GM18502 (cell line): ENCODE measurements around the gene SLC34A3.

Source experiments
- ATAC-seq: cut with Tn5 transposase; IDR thresholded peaks from one replicate; pipeline ENCODE4 v1.9.1; 2021; ENCODE audit warnings: mild to moderate bottlenecking; ENCODE audit not compliant: unreplicated experiment, poor library complexity

The SLC34A3 gene

DNA sequence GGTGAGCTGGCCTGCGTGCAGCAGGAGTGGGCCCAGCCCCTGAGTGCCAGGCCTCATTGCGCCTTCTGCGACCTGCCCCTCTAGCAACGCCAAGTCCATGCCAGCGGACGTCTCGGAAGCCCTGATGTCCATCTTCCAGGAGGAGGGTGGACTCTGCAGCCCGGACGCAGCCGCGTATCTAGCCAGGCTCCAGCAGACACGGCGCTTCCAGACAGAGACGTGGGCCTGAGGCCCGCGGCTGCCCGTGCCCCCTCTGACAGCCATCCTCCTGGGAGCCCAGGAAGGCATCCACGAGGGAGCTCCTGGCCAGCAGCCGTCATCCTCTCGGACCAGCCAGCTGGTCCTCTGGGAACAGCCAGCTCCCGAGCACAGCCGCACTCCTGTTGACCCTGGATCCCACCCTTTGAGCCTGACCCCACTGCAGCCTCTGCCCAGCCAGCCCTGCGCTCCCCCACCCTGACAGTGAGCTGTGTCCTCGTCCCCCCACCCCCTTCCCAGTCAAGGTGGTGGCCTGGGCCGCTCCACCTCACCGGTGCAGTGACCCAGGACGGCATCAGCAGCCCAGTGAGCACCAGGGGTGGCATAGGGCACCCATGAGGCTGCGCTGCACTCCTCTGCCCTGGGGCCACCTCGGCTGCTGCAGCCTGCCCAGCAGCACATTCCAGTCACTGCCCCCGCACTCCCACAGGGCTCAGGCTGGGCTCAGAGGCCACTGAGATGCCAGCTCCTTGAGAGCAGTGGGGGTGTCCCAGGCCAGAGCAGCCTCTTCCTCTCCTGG is 14.3 kb upstream of the SLC34A3 start:
- no peak for ATAC-seq

DNA sequence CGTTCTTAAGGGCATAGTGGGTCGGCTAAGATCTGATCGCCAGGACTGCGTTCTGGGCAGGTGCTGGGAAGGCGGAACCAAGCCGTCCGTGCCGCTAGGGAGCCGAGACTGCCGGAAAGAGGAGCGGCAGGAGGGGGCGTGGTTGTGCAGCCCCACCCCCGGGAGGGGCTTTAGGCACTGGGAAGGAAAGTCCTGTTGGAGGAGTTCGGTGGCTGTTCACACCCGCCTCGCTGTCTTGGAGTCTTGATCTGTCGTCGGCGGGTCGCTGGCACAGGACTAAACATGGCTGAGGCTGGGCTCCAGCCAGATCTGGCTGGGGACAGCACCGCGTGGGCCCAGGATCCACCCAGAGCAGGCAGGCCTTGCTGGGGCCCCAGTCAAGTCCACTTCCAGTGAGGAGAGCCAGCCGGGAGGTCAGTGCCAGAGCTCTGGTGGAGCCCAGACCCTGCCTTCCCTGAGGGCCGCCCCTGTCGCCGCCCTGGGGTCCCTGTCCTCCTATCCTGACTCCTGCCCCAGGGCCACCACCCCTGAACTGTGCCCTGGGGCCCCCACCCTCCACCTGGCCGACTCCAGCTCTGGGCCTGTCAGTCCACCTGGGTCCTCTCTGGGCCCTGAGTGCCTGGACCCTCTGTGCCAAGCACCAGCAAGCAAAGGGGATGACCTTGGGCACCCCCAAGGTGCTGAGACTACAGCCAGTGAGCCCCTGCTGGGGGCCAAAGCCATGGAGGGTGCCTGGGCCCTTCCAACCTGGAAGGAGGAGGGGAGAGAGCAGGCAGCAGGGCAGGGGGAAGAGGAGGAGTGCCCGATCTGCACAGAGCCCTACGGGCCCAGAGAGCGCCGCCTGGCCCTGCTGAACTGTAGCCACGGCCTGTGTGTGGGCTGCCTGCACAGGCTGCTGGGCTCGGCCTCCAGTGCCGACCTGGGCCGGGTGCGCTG is 13.2 kb upstream of the SLC34A3 start:
- ATAC-seq = no peak

DNA sequence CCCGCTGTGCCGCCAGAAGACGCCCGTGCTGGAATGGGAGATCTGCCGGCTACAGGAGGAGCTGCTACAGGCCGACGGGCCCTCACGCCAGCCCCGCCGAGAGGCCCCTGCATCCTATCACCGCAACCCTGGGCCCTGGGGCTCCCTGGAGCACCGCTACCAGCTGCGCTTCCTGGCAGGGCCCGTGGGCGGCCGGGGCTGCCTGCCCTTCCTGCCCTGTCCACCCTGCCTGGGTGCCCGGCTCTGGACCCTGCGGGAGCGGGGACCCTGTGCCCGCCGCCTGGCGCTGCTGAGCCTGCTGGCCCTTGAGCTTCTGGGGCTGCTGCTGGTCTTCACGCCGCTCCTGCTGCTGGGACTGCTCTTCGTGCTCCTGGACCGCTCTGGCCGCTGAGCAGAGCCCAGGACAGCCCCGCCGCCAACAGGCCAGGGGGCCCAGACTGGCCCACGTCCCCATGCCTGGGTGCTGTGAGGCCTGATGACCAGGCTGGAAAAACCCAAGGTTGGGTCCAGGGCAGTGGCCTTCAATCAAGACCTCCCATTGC is 12.4 kb upstream of the SLC34A3 start:
- no peak for ATAC-seq

- no peak for ATAC-seq
Observed at GRCh38 chr9:137218754-137219271, 11.9 kb upstream of the SLC34A3 start.

- ATAC-seq = no peak
Observed at GRCh38 chr9:137219757-137220316, 10.9 kb upstream of the SLC34A3 start.

GRCh38 chr9:137220317-137221094 is 10.2 kb upstream of the SLC34A3 start:
- no peak for ATAC-seq

- no peak for ATAC-seq
Observed at GRCh38 chr9:137221095-137221505, 9.6 kb upstream of the SLC34A3 start.

DNA sequence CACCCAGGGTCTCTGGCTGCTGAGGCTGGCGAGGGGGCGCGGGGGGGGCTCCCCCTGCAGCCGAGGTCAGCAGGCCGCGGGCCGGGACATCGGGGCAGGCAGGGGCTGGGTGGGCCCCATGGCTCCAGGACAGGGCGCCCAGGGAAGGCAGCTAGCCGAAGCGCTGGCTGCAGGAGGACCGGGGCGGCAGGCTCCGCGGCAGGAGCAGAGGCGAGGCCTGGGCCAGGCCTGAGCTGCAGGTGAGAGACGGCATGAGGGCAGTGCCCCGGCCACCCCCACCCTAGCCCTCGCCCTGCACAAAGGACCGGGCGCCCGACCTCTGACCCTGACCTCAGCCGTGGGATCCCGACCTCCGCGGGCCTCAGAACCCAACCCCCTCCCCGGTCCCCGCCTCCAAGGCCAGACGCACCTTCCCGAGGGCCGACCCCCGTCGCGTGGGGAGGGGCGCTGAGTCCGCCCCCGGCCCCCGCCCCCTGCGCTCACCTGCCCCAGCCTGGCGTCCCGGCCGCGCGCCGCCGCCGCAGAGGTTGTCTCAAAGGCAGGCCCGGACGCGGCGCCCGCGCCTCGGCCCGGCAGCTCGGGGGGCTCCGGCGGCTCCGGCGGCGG is 9.1 kb upstream of the SLC34A3 start:
- ATAC-seq = no peak

DNA sequence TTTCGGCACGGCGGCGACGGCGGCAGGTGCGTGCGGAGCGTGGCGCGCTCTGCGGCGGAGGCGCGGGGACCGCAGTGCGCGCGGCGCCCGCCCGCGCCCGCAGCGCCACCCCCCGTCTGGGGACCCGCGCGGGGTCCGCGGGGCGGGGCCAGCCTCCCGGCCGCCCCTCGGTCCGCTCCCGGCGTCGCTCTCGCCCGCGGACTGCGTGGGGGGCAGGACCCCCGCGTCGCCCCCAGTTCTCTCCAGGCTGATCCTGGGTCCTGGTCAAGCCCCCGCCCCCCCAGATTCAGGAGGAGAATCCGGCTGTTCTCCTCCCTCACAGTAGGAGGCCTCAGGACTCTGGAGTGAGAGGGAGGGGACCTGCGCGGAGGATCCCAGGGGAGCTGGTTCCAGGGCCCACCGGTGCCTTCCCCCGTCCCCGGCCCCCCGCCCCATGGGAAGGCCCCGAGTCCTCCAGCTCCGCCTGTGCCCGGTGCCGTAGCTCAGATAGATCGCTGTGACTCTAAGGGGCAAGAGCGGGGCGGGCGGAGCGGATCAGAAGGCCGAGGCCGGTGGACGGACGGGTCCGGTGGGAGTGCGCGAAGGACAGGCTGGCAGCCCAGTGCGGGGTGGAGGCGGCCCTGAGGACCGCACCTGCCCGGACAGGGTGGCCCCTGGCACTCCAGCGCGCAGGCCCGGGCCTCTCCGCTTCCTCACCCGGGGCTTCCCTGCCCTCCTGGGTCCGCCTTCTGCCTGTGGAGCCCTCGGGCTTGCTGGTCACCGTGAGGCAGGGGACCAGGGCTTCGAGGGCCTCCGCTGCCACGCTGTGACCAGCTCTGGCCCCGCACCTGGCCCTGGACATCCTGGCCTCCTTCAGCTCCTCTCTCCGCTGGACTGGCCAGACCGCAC is 8.3 kb upstream of the SLC34A3 start, which contains the start of gene RNF208:
TSS of gene RNF208 (minus strand) at position 51 of the 888 bp plus-strand sequence. CDS start 1,028 bp downstream, outside the sequence.
- ATAC-seq = no peak

GRCh38 chr9:137223078-137223970 is 7.4 kb upstream of the SLC34A3 start:
- peak; percentile 57 for ATAC-seq

DNA sequence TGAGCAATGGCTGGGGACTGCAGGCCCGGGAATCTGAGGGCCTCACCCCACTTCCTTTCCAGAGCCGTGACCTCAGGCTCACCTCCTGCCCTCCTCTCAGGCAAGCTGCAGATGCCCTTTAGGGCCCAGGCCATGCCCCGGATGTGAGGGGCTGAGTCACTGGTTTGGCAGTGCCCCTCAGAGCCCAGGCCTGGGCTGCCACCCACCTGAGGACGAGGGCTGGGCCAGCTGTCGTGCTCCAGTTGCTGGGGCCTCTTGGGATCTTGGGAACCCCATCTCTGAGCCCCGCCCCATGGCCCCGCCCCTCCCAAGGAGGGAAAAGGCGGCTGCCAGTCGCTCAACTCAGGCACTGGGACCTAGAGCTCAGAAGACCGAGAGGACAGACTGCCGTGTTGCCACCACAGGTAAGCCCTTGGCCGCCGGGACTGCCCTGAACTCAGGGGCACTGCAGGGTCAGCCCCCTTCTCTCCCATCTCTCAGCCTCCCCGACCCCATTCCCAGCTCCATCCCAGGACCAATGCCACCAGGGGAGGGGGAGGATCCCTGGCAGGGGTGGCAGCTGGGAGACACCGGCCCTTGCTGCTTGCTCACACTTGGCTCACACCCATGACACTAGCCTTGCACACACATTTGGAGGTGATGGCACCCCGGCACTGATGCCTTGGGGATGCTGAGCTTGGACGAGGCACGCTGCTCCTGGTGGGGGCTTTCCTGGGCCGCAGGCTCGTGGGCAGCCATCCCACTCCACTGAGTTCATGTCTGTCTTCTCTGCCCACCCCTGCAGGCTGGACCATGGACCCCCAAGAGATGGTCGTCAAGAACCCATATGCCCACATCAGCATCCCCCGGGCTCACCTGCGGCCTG is 5.6 kb upstream of the SLC34A3 start, which contains the start of gene CYSRT1:
TSS of gene CYSRT1 (plus strand) at position 345 of the 865 bp plus-strand sequence. CDS start at position 793, 448 bp downstream.
- no peak for ATAC-seq

GRCh38 chr9:137225699-137226331 is 4.9 kb upstream of the SLC34A3 start:
- no peak for ATAC-seq

- ATAC-seq = no peak
Observed at GRCh38 chr9:137226338-137227053, 4.2 kb upstream of the SLC34A3 start.

- no peak for ATAC-seq
Observed at GRCh38 chr9:137227054-137227852, 3.4 kb upstream of the SLC34A3 start, which contains the start of gene RNF224. Gene RNF224, plus strand, starts transcription at chr9:137227502. Its CDS starts 834 bp downstream, at chr9:137228336.
